Measurements from ENCODE around the gene EVA1C. TPM values are rescaled to one million over a fixed set of nuclear protein-coding genes. Genes with fewer than 3 reads are reported as not detected.
"Not testable (repeated sequence)": the region's sequence is repeated elsewhere in the genome, so short reads cannot be mapped to it uniquely, and the experiment has no call there.

The EVA1C gene
- total RNA-seq, 1 experiment from 2014 or later: 0.98 TPM

DNA sequence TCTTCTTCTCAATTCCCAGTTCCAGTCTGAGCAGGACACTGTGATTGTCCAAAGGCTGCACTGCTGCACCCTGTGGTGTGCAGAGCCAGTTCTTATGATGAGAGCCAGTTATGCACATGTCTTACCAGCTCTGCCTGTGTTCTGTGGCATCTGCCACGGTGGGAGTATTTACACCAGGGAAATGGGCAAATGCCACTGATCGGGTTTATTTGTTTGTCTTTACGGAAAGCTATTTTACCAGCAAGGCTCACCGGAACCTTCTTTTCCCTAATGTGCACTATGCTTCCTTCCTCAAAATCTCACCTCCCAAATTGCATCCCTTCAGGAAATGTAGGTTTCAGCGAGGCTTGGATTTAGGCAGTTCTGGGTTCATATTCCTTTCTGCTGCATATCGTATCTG lies 49.0 kb downstream of the EVA1C start:
- peaks cover 0 to 17% (median 7%) of the 10 kb centered on the region in 3 experiments; a peak in 5 of 7 replicates for H3K36me3 Mint-ChIP-seq (ENCODE audit: insufficient read depth in 1 of 3, low read depth in 3 of 3)
- Histone ChIP-seq H3T11ph (ENCODE audit: low read length) (no peak overlapping the region), H2AFZ (ENCODE audit: low read length) (no peak overlapping the region), H3K4me1 (ENCODE audit: insufficient read depth, low read length) (no peaks in the 10 kb centered on the region), H4K91ac (ENCODE audit: insufficient read length, low read depth, low read length) (no peak overlapping the region), H3K79me2 (ENCODE audit: insufficient read depth, low read length) (no peaks in the 10 kb centered on the region), H3K56ac (ENCODE audit: insufficient read length, low read depth, low read length) (no peak overlapping the region), H3K23ac (ENCODE audit: insufficient read length, low read depth, low read length) (no peak overlapping the region), H3K9ac (ENCODE audit: extremely low read depth, insufficient read length, low read length) (no peak overlapping the region), H3K18ac (ENCODE audit: insufficient read length, low read depth, low read length) (no peak overlapping the region), H3K4me2 (ENCODE audit: insufficient read depth, insufficient read length, low read length) (no peak overlapping the region), H3K4ac (ENCODE audit: low read depth, low read length) (no peak overlapping the region), H2BK120ac (ENCODE audit: low read depth, low read length, poor library complexity, severe bottlenecking) (no peak overlapping the region), H3K27me3 (ENCODE audit: insufficient read depth, low read length) (no peaks in the 10 kb centered on the region), H4K8ac (replicated peaks; ENCODE audit: insufficient read length, low read depth, low read length) (no peak overlapping the region), H2BK15ac (ENCODE audit: low read depth, low read length) (no peak overlapping the region), H2BK20ac (ENCODE audit: low read depth, low read length, poor library complexity, severe bottlenecking) (no peak overlapping the region), H2BK5ac (ENCODE audit: insufficient read length, low read length) (no peak overlapping the region), H4K20me1 (ENCODE audit: control insufficient read depth, insufficient read depth, insufficient read length) (no peaks in the 10 kb centered on the region), H3K9me3 (ENCODE audit: control insufficient read depth, low read depth, low read length) (peaks cover 5% of the 10 kb centered on the region), H2BK12ac (ENCODE audit: insufficient read length, low read depth, low read length) (no peak overlapping the region), H3K79me1 (ENCODE audit: insufficient read depth, low read depth, low read length, poor library complexity, severe bottlenecking) (no peaks in the 10 kb centered on the region), H3K27ac (ENCODE audit: insufficient read length, low read depth, low read length) (no peak overlapping the region), H3K23me2 (ENCODE audit: insufficient read length, low read depth, low read length, poor library complexity, severe bottlenecking) (no peaks in the 10 kb centered on the region), H4K5ac (ENCODE audit: insufficient read length, low read depth, low read length) (no peak overlapping the region), H3K14ac (ENCODE audit: insufficient read depth, low read length) (no peak overlapping the region), H2AK5ac (ENCODE audit: insufficient read length, low read length) (no peak overlapping the region)
- DNase-seq: no peak
- TF ChIP-seq, protein P1, sequence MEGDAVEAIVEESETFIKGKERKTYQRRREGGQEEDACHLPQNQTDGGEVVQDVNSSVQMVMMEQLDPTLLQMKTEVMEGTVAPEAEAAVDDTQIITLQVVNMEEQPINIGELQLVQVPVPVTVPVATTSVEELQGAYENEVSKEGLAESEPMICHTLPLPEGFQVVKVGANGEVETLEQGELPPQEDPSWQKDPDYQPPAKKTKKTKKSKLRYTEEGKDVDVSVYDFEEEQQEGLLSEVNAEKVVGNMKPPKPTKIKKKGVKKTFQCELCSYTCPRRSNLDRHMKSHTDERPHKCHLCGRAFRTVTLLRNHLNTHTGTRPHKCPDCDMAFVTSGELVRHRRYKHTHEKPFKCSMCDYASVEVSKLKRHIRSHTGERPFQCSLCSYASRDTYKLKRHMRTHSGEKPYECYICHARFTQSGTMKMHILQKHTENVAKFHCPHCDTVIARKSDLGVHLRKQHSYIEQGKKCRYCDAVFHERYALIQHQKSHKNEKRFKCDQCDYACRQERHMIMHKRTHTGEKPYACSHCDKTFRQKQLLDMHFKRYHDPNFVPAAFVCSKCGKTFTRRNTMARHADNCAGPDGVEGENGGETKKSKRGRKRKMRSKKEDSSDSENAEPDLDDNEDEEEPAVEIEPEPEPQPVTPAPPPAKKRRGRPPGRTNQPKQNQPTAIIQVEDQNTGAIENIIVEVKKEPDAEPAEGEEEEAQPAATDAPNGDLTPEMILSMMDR (conservative IDR thresholded peaks at IDR 0.05): no peak
- H3K9me3 Mint-ChIP-seq: peaks cover 0 to 17% of the 10 kb centered on the region in 2 experiments; a peak in 3 of 5 replicates
- no peaks in the 10 kb centered on the region; the same call in 1 of the 2 replicates for H3K27me3 Mint-ChIP-seq (ENCODE audit: low read depth)
- WGBS (ENCODE audit: extremely low coverage, insufficient read length, low lambda C conversion rate): no CpG with 5 or more reads among the region's 6 CpGs
- no peak overlapping the region for H3K4me3 Mint-ChIP-seq
- H3K4me1 Mint-ChIP-seq: peaks cover 12 to 16% of the 10 kb centered on the region in 2 experiments
- H3K27ac Mint-ChIP-seq: no peak overlapping the region

DNA sequence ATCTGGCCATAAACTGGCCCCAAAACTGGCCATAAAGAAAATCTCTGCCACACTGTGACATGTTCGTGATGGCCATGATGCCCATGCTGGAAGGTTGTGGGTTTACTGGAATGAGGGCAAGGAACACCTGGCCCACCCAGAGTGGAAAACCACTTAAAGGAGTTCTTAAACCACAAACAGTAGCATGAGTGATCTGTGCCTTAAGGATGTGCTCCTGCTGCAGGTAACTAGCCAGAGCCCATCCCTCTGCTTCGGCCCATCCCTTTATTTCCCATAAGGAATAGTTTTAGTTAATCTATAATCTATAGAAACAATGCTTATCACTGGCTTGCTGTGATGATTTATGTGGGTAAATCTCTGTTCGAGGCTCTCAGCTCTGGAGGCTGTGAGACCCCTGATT lies 50.1 kb downstream of the EVA1C start:
- not testable (repeated sequence) for H4K91ac ChIP-seq (ENCODE audit: insufficient read length, low read depth, low read length); H3K27me3 ChIP-seq (ENCODE audit: insufficient read depth, low read length); H3K4me1 ChIP-seq (ENCODE audit: insufficient read depth, low read length); H3K27me3 Mint-ChIP-seq (ENCODE audit: low read depth); H3K27ac Mint-ChIP-seq; H2AFZ ChIP-seq (ENCODE audit: low read length); H3K79me1 ChIP-seq (ENCODE audit: insufficient read depth, low read depth, low read length, poor library complexity, severe bottlenecking); H3K4me2 ChIP-seq (ENCODE audit: insufficient read depth, insufficient read length, low read length); H4K8ac ChIP-seq (replicated peaks; ENCODE audit: insufficient read length, low read depth, low read length); H4K20me1 ChIP-seq (ENCODE audit: control insufficient read depth, insufficient read depth, insufficient read length); H3K4me3 Mint-ChIP-seq; H3T11ph ChIP-seq (ENCODE audit: low read length); H3K56ac ChIP-seq (ENCODE audit: insufficient read length, low read depth, low read length); H3K18ac ChIP-seq (ENCODE audit: insufficient read length, low read depth, low read length); H3K9me3 ChIP-seq (ENCODE audit: control insufficient read depth, low read depth, low read length); H3K4ac ChIP-seq (ENCODE audit: low read depth, low read length); H3K79me2 ChIP-seq (ENCODE audit: insufficient read depth, low read length); H2AK5ac ChIP-seq (ENCODE audit: insufficient read length, low read length); H3K23me2 ChIP-seq (ENCODE audit: insufficient read length, low read depth, low read length, poor library complexity, severe bottlenecking); H4K5ac ChIP-seq (ENCODE audit: insufficient read length, low read depth, low read length); H2BK120ac ChIP-seq (ENCODE audit: low read depth, low read length, poor library complexity, severe bottlenecking); H3K27ac ChIP-seq (ENCODE audit: insufficient read length, low read depth, low read length); H3K23ac ChIP-seq (ENCODE audit: insufficient read length, low read depth, low read length); H2BK15ac ChIP-seq (ENCODE audit: low read depth, low read length); H2BK12ac ChIP-seq (ENCODE audit: insufficient read length, low read depth, low read length); DNase-seq; H2BK5ac ChIP-seq (ENCODE audit: insufficient read length, low read length); H3K9ac ChIP-seq (ENCODE audit: extremely low read depth, insufficient read length, low read length); H2BK20ac ChIP-seq (ENCODE audit: low read depth, low read length, poor library complexity, severe bottlenecking); H3K14ac ChIP-seq (ENCODE audit: insufficient read depth, low read length)
- Mint-ChIP-seq H3K36me3 (ENCODE audit: insufficient read depth in 1 of 3, low read depth in 3 of 3) (peaks cover 0 to 17% (median 7%) of the 10 kb centered on the region in 3 experiments; a peak in 5 of 7 replicates), H3K9me3 (peaks cover 0 to 17% of the 10 kb centered on the region in 2 experiments; a peak in 3 of 5 replicates), H3K4me1 (peaks cover 14 to 22% of the 10 kb centered on the region in 2 experiments)
- WGBS (ENCODE audit: extremely low coverage, insufficient read length, low lambda C conversion rate): no CpG with 5 or more reads among the region's 3 CpGs
